ENCODE results near the gene CPNE9.

CPNE9 gene

DNA sequence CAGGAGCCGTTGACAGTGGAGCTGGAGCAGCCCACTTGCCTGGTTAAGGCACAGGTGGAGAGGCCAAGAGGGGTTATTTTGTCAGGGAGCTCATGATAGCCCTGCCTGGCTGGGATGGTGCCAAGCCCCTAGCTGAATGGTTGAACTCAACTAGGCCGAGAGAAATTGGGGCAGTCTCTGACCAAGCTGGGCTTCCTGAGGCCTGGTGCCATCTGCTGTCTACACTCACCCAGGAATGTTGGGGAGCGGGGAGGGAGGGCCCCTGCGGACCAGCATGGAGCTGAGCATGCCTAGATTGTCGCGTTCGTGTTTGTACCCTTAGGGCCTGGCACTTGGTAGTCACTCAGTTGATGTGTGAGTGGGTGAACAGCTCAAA lies 29.1 kb downstream of the CPNE9 start:
- TF ChIP-seq, protein P1, sequence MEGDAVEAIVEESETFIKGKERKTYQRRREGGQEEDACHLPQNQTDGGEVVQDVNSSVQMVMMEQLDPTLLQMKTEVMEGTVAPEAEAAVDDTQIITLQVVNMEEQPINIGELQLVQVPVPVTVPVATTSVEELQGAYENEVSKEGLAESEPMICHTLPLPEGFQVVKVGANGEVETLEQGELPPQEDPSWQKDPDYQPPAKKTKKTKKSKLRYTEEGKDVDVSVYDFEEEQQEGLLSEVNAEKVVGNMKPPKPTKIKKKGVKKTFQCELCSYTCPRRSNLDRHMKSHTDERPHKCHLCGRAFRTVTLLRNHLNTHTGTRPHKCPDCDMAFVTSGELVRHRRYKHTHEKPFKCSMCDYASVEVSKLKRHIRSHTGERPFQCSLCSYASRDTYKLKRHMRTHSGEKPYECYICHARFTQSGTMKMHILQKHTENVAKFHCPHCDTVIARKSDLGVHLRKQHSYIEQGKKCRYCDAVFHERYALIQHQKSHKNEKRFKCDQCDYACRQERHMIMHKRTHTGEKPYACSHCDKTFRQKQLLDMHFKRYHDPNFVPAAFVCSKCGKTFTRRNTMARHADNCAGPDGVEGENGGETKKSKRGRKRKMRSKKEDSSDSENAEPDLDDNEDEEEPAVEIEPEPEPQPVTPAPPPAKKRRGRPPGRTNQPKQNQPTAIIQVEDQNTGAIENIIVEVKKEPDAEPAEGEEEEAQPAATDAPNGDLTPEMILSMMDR (IDR thresholded peaks at IDR 0.05; ENCODE audit: insufficient read depth, low read length, poor library complexity, severe bottlenecking), result no peak
- no peak for TF ChIP-seq EZH2phosphoT487 (conservative IDR thresholded peaks at IDR 0.05; ENCODE audit: low read length)
- H4K20me1 ChIP-seq (ENCODE audit: low read depth, low read length), result no peaks in the 10 kb centered on the region; the same call in 1 of the 2 replicates
- H3K9me2 ChIP-seq (replicated peaks; ENCODE audit: insufficient read depth, low read length), result no peaks in the 10 kb centered on the region
- H3K9me3 ChIP-seq (ENCODE audit: insufficient read depth, low read length), result no peaks in the 10 kb centered on the region
- no peak overlapping the region; the same call in 1 of the 2 replicates for H3K27ac ChIP-seq (ENCODE audit: low read depth, low read length)
- H3K4me2 ChIP-seq (ENCODE audit: low read depth, low read length, poor library complexity, severe bottlenecking), result peak overlapping the region; percentile 97
- 0 out of 2 replicates have a peak, but pooled peaks cover 6% of the 10 kb centered on the region for H3K36me3 ChIP-seq (ENCODE audit: low read length)
- H3K79me2 ChIP-seq (ENCODE audit: insufficient read depth, low read length), result peaks cover 34% of the 10 kb centered on the region
- H2AFZ ChIP-seq (ENCODE audit: low read depth, low read length, severe bottlenecking), result no peak overlapping the region
- H3K27me3 ChIP-seq (ENCODE audit: low read length), result no peaks in the 10 kb centered on the region
- H3F3A ChIP-seq (ENCODE audit: insufficient read depth), result 0 out of 2 replicates have a peak, but pooled peaks cover 2% of the 10 kb centered on the region
- H3K9ac ChIP-seq (ENCODE audit: low read length), result peak overlapping the region; percentile 97
- peak overlapping the region; percentile 86 for H3K4me3 ChIP-seq (ENCODE audit: insufficient read depth, low read length, poor library complexity, severe bottlenecking)

DNA sequence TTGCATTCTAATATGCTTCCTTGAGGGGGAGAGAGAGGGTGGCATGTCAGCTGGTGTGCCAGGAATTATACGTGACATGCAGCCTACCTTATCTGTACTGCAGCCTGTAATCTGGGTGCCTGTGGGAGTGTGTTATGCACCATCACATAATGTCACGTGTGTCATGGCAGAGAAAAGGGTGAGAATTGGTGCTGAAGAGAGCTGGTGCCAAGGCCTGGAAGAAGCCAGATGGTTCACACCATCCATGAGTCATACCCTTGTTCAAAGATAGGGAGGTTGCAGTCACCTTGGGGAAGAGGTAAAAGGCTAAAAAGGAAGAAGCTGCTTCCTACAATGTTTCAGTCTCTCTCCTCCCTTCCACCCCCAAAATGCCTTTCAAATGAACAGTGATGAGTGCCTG lies 33.2 kb downstream of the CPNE9 start:
- H3K79me2 ChIP-seq (ENCODE audit: insufficient read depth, low read length), result peaks cover 32% of the 10 kb centered on the region
- TF ChIP-seq EZH2phosphoT487 (conservative IDR thresholded peaks at IDR 0.05; ENCODE audit: low read length), result no peak
- TF ChIP-seq, protein P1 (IDR thresholded peaks at IDR 0.05; ENCODE audit: insufficient read depth, low read length, poor library complexity, severe bottlenecking), result no peak
- H3K4me3 ChIP-seq (ENCODE audit: insufficient read depth, low read length, poor library complexity, severe bottlenecking), result no peak overlapping the region
- no peak overlapping the region for H3K4me2 ChIP-seq (ENCODE audit: low read depth, low read length, poor library complexity, severe bottlenecking)
- H3K9me3 ChIP-seq (ENCODE audit: insufficient read depth, low read length), result no peaks in the 10 kb centered on the region
- 0 out of 2 replicates have a peak, but pooled peaks cover 6% of the 10 kb centered on the region for H3K36me3 ChIP-seq (ENCODE audit: low read length)
- no peaks in the 10 kb centered on the region for H3F3A ChIP-seq (ENCODE audit: insufficient read depth)
- H3K27ac ChIP-seq (ENCODE audit: low read depth, low read length), result no peak overlapping the region
- H2AFZ ChIP-seq (ENCODE audit: low read depth, low read length, severe bottlenecking), result no peak overlapping the region
- no peak overlapping the region for H3K9ac ChIP-seq (ENCODE audit: low read length)
- H4K20me1 ChIP-seq (ENCODE audit: low read depth, low read length), result no peaks in the 10 kb centered on the region; the same call in 1 of the 2 replicates
- no peaks in the 10 kb centered on the region for H3K9me2 ChIP-seq (replicated peaks; ENCODE audit: insufficient read depth, low read length)
- H3K27me3 ChIP-seq (ENCODE audit: low read length), result no peaks in the 10 kb centered on the region

DNA sequence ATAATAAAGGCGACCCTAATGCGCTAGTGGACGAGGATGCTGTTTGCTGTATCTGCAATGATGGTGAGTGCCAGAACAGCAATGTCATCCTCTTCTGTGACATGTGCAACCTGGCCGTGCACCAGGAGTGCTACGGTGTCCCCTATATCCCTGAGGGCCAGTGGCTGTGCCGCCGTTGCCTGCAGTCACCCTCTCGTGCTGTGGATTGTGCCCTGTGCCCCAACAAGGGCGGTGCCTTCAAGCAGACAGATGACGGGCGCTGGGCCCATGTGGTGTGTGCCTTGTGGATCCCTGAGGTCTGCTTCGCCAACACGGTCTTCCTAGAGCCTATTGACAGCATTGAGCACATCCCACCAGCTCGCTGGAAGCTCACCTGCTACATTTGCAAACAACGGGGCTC lies 35.5 kb downstream of the CPNE9 start:
- H3K4me2 ChIP-seq (ENCODE audit: low read depth, low read length, poor library complexity, severe bottlenecking), result no peak overlapping the region
- H3K36me3 ChIP-seq (ENCODE audit: low read length), result 0 out of 2 replicates have a peak, but pooled peaks cover 6% of the 10 kb centered on the region
- no peak overlapping the region for H3K27ac ChIP-seq (ENCODE audit: low read depth, low read length)
- no peaks in the 10 kb centered on the region for H3F3A ChIP-seq (ENCODE audit: insufficient read depth)
- H2AFZ ChIP-seq (ENCODE audit: low read depth, low read length, severe bottlenecking), result no peak overlapping the region
- H3K9me3 ChIP-seq (ENCODE audit: insufficient read depth, low read length), result no peaks in the 10 kb centered on the region
- no peaks in the 10 kb centered on the region for H3K27me3 ChIP-seq (ENCODE audit: low read length)
- peaks cover 8% of the 10 kb centered on the region; the same call in 1 of the 2 replicates for H3K79me2 ChIP-seq (ENCODE audit: insufficient read depth, low read length)
- TF ChIP-seq EZH2phosphoT487 (conservative IDR thresholded peaks at IDR 0.05; ENCODE audit: low read length), result no peak
- TF ChIP-seq, protein P1 (IDR thresholded peaks at IDR 0.05; ENCODE audit: insufficient read depth, low read length, poor library complexity, severe bottlenecking), result no peak
- no peaks in the 10 kb centered on the region for H3K9me2 ChIP-seq (replicated peaks; ENCODE audit: insufficient read depth, low read length)
- H3K9ac ChIP-seq (ENCODE audit: low read length), result no peak overlapping the region
- H4K20me1 ChIP-seq (ENCODE audit: low read depth, low read length), result no peaks in the 10 kb centered on the region
- H3K4me3 ChIP-seq (ENCODE audit: insufficient read depth, low read length, poor library complexity, severe bottlenecking), result no peak overlapping the region

All from SU-DHL-6 (cell line).